Neural progenitor cell (in vitro differentiated cells): Measurements from ENCODE around the gene SLC43A3.

Source experiments
- EZH2 ChIP-seq: fragments of 200-600 bp; sonication (generic); IDR thresholded peaks from 2 replicates; pipeline ENCODE4 v1.6.1; 2017; ENCODE audit warnings: antibody characterized with exemption, mild to moderate bottlenecking, moderate library complexity
- TF ChIP-seq, protein P1 (sequence below): fragments of 200-600 bp; sonication (generic); IDR thresholded peaks from 2 replicates; pipeline ENCODE4 v1.5.1; 2017; ENCODE audit warnings: antibody characterized with exemption, mild to moderate bottlenecking

DNA sequence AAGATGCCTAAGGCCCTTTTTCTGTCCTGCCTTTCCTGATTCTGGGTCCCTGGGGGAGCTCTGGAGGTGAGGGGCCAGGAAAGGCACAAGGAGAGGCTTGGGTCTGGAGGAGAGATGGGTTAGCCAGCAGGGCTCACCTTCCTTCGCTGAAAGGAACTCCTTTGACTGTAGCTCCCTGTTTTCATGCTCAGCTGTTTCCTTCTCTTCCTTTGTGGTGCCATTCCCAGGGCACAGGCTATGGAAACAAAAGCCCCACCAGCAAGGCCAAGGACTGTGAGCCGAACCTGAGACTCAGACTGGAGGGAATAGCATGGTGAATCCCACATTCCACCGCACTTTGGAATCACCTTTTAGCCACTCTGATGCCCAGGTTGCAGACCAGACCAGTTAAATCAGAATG lies 10.5 kb downstream of the SLC43A3 start:
- TF ChIP-seq, protein P1, sequence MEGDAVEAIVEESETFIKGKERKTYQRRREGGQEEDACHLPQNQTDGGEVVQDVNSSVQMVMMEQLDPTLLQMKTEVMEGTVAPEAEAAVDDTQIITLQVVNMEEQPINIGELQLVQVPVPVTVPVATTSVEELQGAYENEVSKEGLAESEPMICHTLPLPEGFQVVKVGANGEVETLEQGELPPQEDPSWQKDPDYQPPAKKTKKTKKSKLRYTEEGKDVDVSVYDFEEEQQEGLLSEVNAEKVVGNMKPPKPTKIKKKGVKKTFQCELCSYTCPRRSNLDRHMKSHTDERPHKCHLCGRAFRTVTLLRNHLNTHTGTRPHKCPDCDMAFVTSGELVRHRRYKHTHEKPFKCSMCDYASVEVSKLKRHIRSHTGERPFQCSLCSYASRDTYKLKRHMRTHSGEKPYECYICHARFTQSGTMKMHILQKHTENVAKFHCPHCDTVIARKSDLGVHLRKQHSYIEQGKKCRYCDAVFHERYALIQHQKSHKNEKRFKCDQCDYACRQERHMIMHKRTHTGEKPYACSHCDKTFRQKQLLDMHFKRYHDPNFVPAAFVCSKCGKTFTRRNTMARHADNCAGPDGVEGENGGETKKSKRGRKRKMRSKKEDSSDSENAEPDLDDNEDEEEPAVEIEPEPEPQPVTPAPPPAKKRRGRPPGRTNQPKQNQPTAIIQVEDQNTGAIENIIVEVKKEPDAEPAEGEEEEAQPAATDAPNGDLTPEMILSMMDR: no peak
- no peak for TF ChIP-seq EZH2
